ENCODE data around the gene MFSD6L.
"Not testable (repeated sequence)": the region's sequence is repeated elsewhere in the genome, so short reads cannot be mapped to it uniquely, and the experiment has no call there.

Gene MFSD6L

DNA sequence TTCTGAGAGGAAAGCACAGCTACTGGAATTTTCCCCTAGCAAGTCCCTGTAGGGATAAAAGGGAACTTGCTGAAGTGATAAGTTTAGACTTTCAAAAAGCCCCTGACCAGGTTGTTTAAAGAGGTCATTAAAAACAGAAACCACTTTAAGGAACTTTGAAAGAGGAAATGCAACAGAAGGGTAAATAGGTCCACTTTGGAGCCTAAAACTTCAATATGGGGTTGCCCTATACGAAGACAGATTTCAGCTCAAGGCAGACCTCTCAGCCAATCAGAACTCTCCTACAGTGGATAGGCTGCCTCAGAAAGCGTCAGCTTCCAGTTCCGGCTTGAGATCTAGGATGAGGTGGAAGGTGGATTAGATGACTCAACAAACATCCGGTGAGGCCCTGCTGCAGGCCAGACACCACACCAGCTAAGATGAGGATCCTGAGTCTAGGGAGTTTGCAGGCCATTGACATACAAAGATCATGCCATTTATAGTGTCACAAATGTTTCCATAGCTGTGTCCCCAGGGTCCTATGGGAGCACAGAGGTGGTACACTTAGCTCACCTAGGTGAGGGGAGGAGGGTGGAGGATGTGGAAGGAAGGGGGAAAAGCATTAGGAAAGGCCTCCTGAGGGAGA lies 7.9 kb upstream of the MFSD6L start:
- Histone ChIP-seq H3K36me3 (peaks cover 25% of the 10 kb centered on the region), H3K4me1 (ENCODE audit: control insufficient read depth in 1 of 2, insufficient read depth in 1 of 2, low read depth in 1 of 2, low read length in 1 of 2) (peaks cover 23% of the 10 kb centered on the region in 2 experiments), H3K4me3 (ENCODE audit: low read depth in 1 of 2, low read length in 1 of 2) (peak overlapping the region; percentile 6 to 30), H3K27me3 (no peaks in the 10 kb centered on the region), H3K9me3 (no peaks in the 10 kb centered on the region), H3K27ac (peak overlapping the region; percentile 91)
- TF ChIP-seq, protein P1, sequence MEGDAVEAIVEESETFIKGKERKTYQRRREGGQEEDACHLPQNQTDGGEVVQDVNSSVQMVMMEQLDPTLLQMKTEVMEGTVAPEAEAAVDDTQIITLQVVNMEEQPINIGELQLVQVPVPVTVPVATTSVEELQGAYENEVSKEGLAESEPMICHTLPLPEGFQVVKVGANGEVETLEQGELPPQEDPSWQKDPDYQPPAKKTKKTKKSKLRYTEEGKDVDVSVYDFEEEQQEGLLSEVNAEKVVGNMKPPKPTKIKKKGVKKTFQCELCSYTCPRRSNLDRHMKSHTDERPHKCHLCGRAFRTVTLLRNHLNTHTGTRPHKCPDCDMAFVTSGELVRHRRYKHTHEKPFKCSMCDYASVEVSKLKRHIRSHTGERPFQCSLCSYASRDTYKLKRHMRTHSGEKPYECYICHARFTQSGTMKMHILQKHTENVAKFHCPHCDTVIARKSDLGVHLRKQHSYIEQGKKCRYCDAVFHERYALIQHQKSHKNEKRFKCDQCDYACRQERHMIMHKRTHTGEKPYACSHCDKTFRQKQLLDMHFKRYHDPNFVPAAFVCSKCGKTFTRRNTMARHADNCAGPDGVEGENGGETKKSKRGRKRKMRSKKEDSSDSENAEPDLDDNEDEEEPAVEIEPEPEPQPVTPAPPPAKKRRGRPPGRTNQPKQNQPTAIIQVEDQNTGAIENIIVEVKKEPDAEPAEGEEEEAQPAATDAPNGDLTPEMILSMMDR (IDR thresholded peaks at IDR 0.05), result no peak

DNA sequence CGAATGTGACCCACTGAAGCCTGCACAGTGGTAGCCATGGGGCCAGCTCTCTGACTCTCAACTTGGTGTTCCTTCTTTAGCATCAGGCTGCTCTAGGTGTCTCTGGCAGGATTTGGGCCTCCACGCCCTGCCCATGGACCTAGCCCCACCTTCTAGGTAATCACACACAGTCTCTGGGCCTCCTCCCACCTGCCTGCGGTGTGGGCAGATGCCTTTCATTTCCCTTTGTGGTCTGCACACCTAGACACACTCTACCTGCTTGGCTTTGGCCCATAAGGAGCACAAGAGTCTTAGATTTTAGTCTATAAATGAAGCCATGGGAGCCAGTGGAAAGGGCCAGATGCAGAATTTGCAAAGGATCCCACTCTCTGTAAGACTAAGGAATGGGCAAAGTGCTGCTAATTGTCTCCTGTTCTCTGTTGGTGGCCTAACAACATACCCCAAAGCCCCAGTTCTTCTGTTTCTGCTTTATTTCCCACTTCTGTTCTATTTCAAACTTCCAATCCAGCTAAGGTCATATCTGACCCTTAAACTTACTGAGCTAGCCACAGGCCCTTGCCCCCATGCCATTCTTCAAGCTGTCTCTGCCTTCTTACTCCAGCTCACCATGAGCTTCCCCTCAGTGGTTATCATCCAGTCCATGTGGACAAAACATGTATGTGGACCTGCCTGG lies 7.2 kb upstream of the MFSD6L start:
- H3K36me3 ChIP-seq, result peaks cover 28% of the 10 kb centered on the region
- H3K9me3 ChIP-seq, result no peaks in the 10 kb centered on the region
- no peaks in the 10 kb centered on the region for H3K27me3 ChIP-seq
- peak overlapping the region in 1 of 2 experiments; percentile 30 for H3K4me3 ChIP-seq (ENCODE audit: low read depth in 1 of 2, low read length in 1 of 2)
- H3K27ac ChIP-seq, result peak overlapping the region; percentile 91
- TF ChIP-seq, protein P1 (IDR thresholded peaks at IDR 0.05), result no peak
- H3K4me1 ChIP-seq (ENCODE audit: control insufficient read depth in 1 of 2, insufficient read depth in 1 of 2, low read depth in 1 of 2, low read length in 1 of 2), result peaks cover 23% of the 10 kb centered on the region in 2 experiments

DNA sequence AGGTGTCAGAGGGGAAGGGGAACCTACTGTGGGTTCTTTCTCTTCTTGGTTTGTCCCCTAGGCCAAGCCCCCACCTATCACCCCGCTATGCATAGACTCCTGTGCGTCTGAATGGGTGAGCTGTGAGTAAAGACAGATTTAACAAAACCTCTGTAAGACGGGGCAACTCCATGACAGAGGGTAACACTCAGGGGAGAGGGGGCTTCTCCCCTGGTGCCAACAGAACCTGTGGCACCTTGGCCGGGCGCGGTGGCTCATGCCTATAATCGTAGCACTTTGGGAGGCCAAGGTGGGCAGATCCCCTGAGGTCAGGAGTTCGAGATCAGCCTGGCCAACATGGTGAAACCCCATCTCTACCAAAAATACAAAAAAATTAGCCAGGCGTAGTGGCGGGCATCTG lies 6.2 kb upstream of the MFSD6L start:
- H3K36me3 ChIP-seq, result peaks cover 32% of the 10 kb centered on the region
- not testable (repeated sequence) for H3K27ac ChIP-seq; H3K4me3 ChIP-seq (ENCODE audit: low read depth in 1 of 2, low read length in 1 of 2); H3K27me3 ChIP-seq; H3K9me3 ChIP-seq
- peaks cover 23% of the 10 kb centered on the region in 2 experiments for H3K4me1 ChIP-seq (ENCODE audit: control insufficient read depth in 1 of 2, insufficient read depth in 1 of 2, low read depth in 1 of 2, low read length in 1 of 2)

DNA sequence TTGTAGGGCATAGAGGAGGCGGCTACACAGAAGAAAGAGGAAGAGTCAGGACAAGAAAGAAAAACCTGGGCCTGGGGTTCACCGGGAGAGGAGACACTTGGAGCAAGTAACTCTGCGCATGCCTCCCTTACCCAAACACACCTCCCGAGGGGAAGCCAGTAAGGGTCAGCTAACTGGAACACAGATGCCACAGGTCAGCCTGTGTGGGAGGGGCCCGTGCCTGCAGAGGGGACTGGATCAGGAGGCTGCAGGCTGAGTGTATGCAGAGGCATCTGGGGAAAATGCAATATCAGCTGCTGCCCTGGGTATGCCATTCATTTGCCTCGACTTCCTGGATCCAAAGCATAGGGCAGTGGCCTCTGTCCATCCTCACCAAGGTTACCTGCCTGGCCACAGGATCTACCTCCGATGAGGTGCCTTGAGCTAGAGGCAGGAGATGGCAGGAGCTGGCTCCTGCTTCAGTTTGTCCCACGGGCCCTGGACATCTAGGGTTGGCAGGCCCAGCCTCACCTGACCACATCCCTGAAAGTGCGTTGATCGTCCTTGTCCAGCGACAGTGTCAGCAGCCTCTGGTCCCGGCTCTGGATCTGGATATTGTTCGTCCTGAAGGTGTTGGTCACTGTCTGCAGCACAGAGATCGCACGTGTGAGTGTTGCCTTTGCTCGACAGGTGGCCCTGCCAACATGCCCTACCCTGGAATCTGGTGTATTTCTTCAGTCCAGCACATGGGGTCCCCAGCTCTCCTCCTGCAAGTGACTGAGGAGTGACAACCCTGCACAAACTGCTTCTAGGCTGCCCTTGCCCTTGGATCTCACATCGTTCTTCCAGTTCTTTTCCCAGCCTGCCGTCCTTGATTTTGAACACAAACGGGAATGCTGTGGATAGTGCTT lies 4.6 kb upstream of the MFSD6L start:
- Histone ChIP-seq H3K4me1 (ENCODE audit: control insufficient read depth in 1 of 2, insufficient read depth in 1 of 2, low read depth in 1 of 2, low read length in 1 of 2) (peaks cover 23% of the 10 kb centered on the region in 2 experiments), H3K4me3 (ENCODE audit: low read depth in 1 of 2, low read length in 1 of 2) (no peak overlapping the region), H3K9me3 (no peaks in the 10 kb centered on the region), H3K27ac (no peak overlapping the region), H3K36me3 (peaks cover 43% of the 10 kb centered on the region), H3K27me3 (peaks cover 5% of the 10 kb centered on the region)
- TF ChIP-seq, protein P1 (IDR thresholded peaks at IDR 0.05), result no peak

DNA sequence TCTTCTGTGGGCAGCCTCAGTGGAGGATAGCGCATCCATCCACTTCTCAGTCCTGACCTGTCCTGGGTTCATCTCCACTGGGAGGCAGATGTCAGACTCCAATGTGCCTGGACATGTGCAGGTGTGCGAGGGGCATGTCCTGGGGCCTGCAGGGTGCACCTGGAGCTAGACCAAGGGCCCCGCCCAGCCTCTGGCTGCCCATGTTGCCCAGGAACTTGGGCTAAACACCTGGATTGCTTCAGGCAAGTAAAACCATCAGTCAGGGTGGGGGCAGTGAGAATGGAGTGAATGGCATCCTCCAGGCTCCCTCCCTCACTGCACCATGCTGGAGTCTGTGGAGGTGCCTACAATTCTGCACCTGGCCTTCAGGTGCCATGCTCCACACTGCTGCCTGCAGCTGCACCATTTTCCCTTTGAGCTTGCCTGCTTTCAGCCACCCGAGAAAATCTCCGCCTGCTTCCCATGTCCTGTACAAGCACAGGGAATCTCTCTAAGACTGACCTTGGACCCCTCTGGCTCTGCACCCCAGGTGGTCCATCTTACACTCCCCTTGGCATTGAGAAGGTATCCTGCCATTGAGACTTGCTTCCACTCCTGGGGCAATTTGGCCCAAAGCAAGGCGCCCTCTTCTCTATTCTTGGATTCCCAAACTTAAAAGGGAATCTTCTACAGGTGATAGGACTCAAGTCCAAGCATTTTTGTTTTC lies 2.1 kb upstream of the MFSD6L start:
- Histone ChIP-seq H3K27me3 (peaks cover 5% of the 10 kb centered on the region), H3K36me3 (peaks cover 66% of the 10 kb centered on the region), H3K9me3 (no peaks in the 10 kb centered on the region), H3K4me1 (ENCODE audit: control insufficient read depth in 1 of 2, insufficient read depth in 1 of 2, low read depth in 1 of 2, low read length in 1 of 2) (peaks cover 5 to 6% of the 10 kb centered on the region in 2 experiments), H3K27ac (no peak overlapping the region), H3K4me3 (ENCODE audit: low read depth in 1 of 2, low read length in 1 of 2) (no peak overlapping the region)
- TF ChIP-seq, protein P1 (IDR thresholded peaks at IDR 0.05), result no peak
